Ishikawa (cell line): ENCODE measurements around the gene MARCKS.

ENCODE experiments used
- CEBPB ChIP-seq: IDR thresholded peaks from 2 replicates; pipeline ENCODE4 v1.6.1; 2012
- CREB1 ChIP-seq: IDR thresholded peaks from 2 replicates; pipeline ENCODE4 v1.6.1; 2012; ENCODE audit warnings: low read depth
- EGR1 ChIP-seq: IDR thresholded peaks from 2 replicates; pipeline ENCODE4 v1.6.1; 2012
- EP300 ChIP-seq: IDR thresholded peaks from 2 replicates; pipeline ENCODE4 v1.6.1; 2012; ENCODE audit warnings: borderline replicate concordance
- FOXM1 ChIP-seq: IDR thresholded peaks from 2 replicates; pipeline ENCODE4 v1.6.1; 2012; ENCODE audit warnings: low read depth, borderline replicate concordance
- MAX ChIP-seq: IDR thresholded peaks from 2 replicates; pipeline ENCODE4 v1.6.1; 2012
- NFIC ChIP-seq: IDR thresholded peaks from 2 replicates; pipeline ENCODE4 v1.6.1; 2012
- RAD21 ChIP-seq: IDR thresholded peaks from 2 replicates; pipeline ENCODE4 v1.6.1; 2012; ENCODE audit warnings: low read depth
- REST ChIP-seq: IDR thresholded peaks from 2 replicates; pipeline ENCODE4 v1.6.1; 2012; ENCODE audit warnings: low read depth, mild to moderate bottlenecking
- TAF1 ChIP-seq: IDR thresholded peaks from 2 replicates; pipeline ENCODE4 v1.6.1; 2012; ENCODE audit warnings: low read depth, mild to moderate bottlenecking
- TEAD4 ChIP-seq: IDR thresholded peaks from 2 replicates; pipeline ENCODE4 v1.6.1; 2012
- YY1 ChIP-seq: IDR thresholded peaks from 2 replicates; pipeline ENCODE4 v1.6.1; 2012; ENCODE audit warnings: low read depth

GRCh38 chr6:113881478-113881980 is 24.4 kb downstream of the MARCKS start:
- TF ChIP-seq EP300 (no peak), YY1 (no peak), REST (no peak), TEAD4 (no peak), CREB1 (no peak), TAF1 (no peak), MAX (no peak), CEBPB (no peak), EGR1 (no peak), RAD21 (no peak), NFIC (no peak), FOXM1 (no peak)
